HepG2 (cell line): Measurements from ENCODE around the gene TPGS1. TPM values are rescaled to one million over a fixed set of nuclear protein-coding genes. Genes with fewer than 3 reads are reported as not detected.
A peak's percentile ranks its signal among the peaks of the same experiment; 100 is the strongest.

Source experiments
- ATAC-seq: fragments of 200-7000 bp; cut with Tn5 transposase; 3 replicates; pipeline ENCODE4 v1.9.1; 2020; ENCODE audit warnings: mild to moderate bottlenecking, moderate library complexity
- BruUV-seq: library from RNA; stranded (reverse); fragments of 400-500 nt; replicated peaks from 2 replicates; lab custom pipeline; 2021; lab: Mats Ljungman, UMichigan
- CTCF ChIA-PET: fragments of 300-600 bp; formaldehyde crosslinking; extraction: SDS; loops from one replicate; lab custom pipeline; 2021; ENCODE audit warnings: low total read pairs, inconsistent platforms, low intra/inter-chr PET ratio; lab: Yijun Ruan, JAX
- POLR2A ChIA-PET: fragments of 350-600 bp; sonication (Branson Sonifier 250); formaldehyde crosslinking; loops from one replicate; lab custom pipeline; 2020; ENCODE audit warnings: antibody characterized with exemption, inconsistent platforms; lab: Yijun Ruan, JAX
- DNase-seq: peaks from one replicate; pipeline ENCODE4 v3.0.0-alpha.2; 2015; ENCODE audit warnings: low spot score
- FAIRE-seq: peaks from 3 replicates; lab custom pipeline; 2011; peaks lifted over from hg19 to GRCh38; lab: Jason Lieb, UNC
- H2AFZ ChIP-seq: one replicate; pipeline ENCODE4 v1.6.1; 2011; ENCODE audit warnings: low read length, inconsistent platforms
- H3K27ac ChIP-seq: fragments of 300-600 bp; 3 replicates; pipeline ENCODE4 v1.8.0; 2011; ENCODE audit warnings: mixed run types, mild to moderate bottlenecking, mixed read lengths, low read length, inconsistent platforms; ENCODE audit not compliant: insufficient read depth; ENCODE audit errors: extremely low read length
- H3K27me3 ChIP-seq, 2 experiments: fragments of 200-600 bp in 1 of 2; 2 replicates in 1 of 2; 3 replicates in 1 of 2; pipeline versions ENCODE4 v1.6.0 to v1.8.0; 2011; ENCODE audit warnings: low read length in 2 of 2, mild to moderate bottlenecking in 2 of 2, moderate library complexity in 2 of 2, inconsistent platforms in 1 of 2; ENCODE audit not compliant: insufficient read depth in 2 of 2, control insufficient read depth in 1 of 2
- H3K36me3 ChIP-seq, 2 experiments: fragments of 200-600 bp in 1 of 2; replicated peaks in 1 of 2; 2 replicates in 1 of 2; 3 replicates in 1 of 2; pipeline versions ENCODE4 v1.5.1 to v1.8.0; 2011; ENCODE audit warnings: low read length in 2 of 2, inconsistent platforms in 1 of 2; ENCODE audit not compliant: insufficient read depth in 2 of 2, control insufficient read depth in 1 of 2
- H3K4me1 ChIP-seq: 2 replicates; pipeline ENCODE4 v1.5.1; 2012; ENCODE audit warnings: low read length, inconsistent platforms; ENCODE audit not compliant: insufficient read depth
- H3K4me2 ChIP-seq: 2 replicates; pipeline ENCODE4 v1.6.0; 2011; ENCODE audit warnings: low read depth, low read length, inconsistent platforms
- H3K4me3 ChIP-seq, 3 experiments: fragments of 200-600 bp in 1 of 3; sonication (generic), shearing (Covaris generic) in 1 of 3; replicated peaks in 1 of 3; 2 replicates each; pipeline ENCODE4 v1.5.1; 2011 to 2016; ENCODE audit warnings: low read length in 3 of 3, inconsistent platforms in 2 of 3, low read depth in 2 of 3, mild to moderate bottlenecking in 2 of 3, control low read depth in 1 of 3, mixed read lengths in 1 of 3; ENCODE audit not compliant: insufficient read depth in 1 of 3
- H3K79me2 ChIP-seq: one replicate; pipeline ENCODE4 v1.6.1; 2011; ENCODE audit warnings: low read length, inconsistent platforms; ENCODE audit not compliant: insufficient read depth
- H3K9ac ChIP-seq: 2 replicates; pipeline ENCODE4 v1.6.0; 2011; ENCODE audit warnings: mild to moderate bottlenecking, low read depth, low read length, inconsistent platforms; ENCODE audit not compliant: insufficient read depth
- H3K9me3 ChIP-seq: 2 replicates; pipeline ENCODE4 v1.5.1; 2012; ENCODE audit warnings: mild to moderate bottlenecking, low read length
- H4K20me1 ChIP-seq: 2 replicates; pipeline ENCODE4 v1.6.0; 2011; ENCODE audit warnings: inconsistent platforms, mild to moderate bottlenecking, low read length, moderate library complexity; ENCODE audit not compliant: insufficient read depth
- CBX2 ChIP-seq, 2 experiments: fragments of 200-600 bp in 1 of 2; sonication (generic); formaldehyde crosslinking in 1 of 2; IDR thresholded peaks; 2 replicates each; pipeline versions ENCODE4 v1.7.0 to v1.8.1; 2018 to 2022; ENCODE audit warnings: low read depth in 2 of 2, low read length in 1 of 2, mild to moderate bottlenecking in 1 of 2, missing genetic modification reagents in 1 of 2
- ETV5 ChIP-seq: IDR thresholded peaks from 2 replicates; pipeline ENCODE4 v1.6.1; 2018; ENCODE audit warnings: missing biosample characterization, missing genetic modification reagents, inconsistent platforms, borderline replicate concordance
- HDAC2 ChIP-seq: sonication (generic); formaldehyde crosslinking; IDR thresholded peaks from 2 replicates; pipeline ENCODE4 v1.4.0; 2020; ENCODE audit warnings: missing genetic modification reagents
- HNRNPUL1 ChIP-seq: fragments of 200-400 bp; formaldehyde crosslinking; IDR thresholded peaks from 2 replicates; pipeline ENCODE4 v1.6.1; 2017; ENCODE audit warnings: low read depth, mild to moderate bottlenecking, low read length, moderate library complexity
- JUNB ChIP-seq: sonication (generic); formaldehyde crosslinking; IDR thresholded peaks from 2 replicates; pipeline ENCODE4 v1.8.0; 2022; ENCODE audit warnings: missing genetic modification reagents, mild to moderate bottlenecking, borderline replicate concordance
- POLR2G ChIP-seq: fragments of 200-400 bp; formaldehyde crosslinking; IDR thresholded peaks from 2 replicates; pipeline ENCODE4 v1.6.1; 2018; ENCODE audit warnings: mild to moderate bottlenecking, low read depth, low read length, moderate library complexity
- ZNF207 ChIP-seq: fragments of 450-650 bp; IDR thresholded peaks from 2 replicates; pipeline ENCODE4 v1.6.1; 2016; ENCODE audit warnings: antibody characterized with exemption, borderline replicate concordance
- ZNF564 ChIP-seq: sonication (generic); formaldehyde crosslinking; IDR thresholded peaks from 2 replicates; pipeline ENCODE4 v1.8.1; 2023; ENCODE audit warnings: mild to moderate bottlenecking, missing genetic modification reagents
- ZNF879 ChIP-seq: sonication (generic); formaldehyde crosslinking; IDR thresholded peaks from 2 replicates; pipeline ENCODE4 v1.8.1; 2023; ENCODE audit warnings: missing genetic modification reagents
- WGBS: methylation state at CpG from one replicate; pipeline ENCODE4 v1.1.6; 2017; ENCODE audit warnings: low lambda C conversion rate; 5-methylcytosine and 5-hydroxymethylcytosine counted together
- in situ Hi-C: cut with HindIII; loops from 2 replicates; pipeline ENCODE4 v1.10.0; 2017; ENCODE audit warnings: low pct_unique_long_range_greater_than_20kb; ENCODE audit not compliant: extremely low pct_ligation_motif_present
- intact Hi-C: fragments of 100-400 bp; cut with micrococcal nuclease; formaldehyde crosslinking; loops from one replicate; pipeline ENCODE4 v1.10.0; 2022; ENCODE audit not compliant: unreplicated experiment
- polyA plus RNA-seq, 8 experiments: library from polyadenylated mRNA; depleted of rRNA in 3 of 8; stranded (reverse) in 7 of 8; unstranded in 1 of 8; fragments of >200 nt; fragmentation: Illumina TruSeq in 4 of 8; extraction: Trizol in 4 of 8; gene quantifications; 2 replicates each; pipeline versions ENCODE4 v1.2.1 to v1.2.3, GENCODE V29; 2011 to 2016; ENCODE audit warnings: low read depth in 4 of 8, missing spikeins in 1 of 8, mixed read lengths in 1 of 8; ENCODE audit not compliant: insufficient read depth in 1 of 8
- total RNA-seq, 5 experiments: library from RNA; depleted of rRNA; stranded (reverse); fragments of >200 nt; fragmentation: Illumina TruSeq; extraction: Trizol; gene quantifications; 2 replicates each; pipeline ENCODE4 v1.2.3, GENCODE V29; 2016; ENCODE audit warnings: low read depth in 1 of 5
- TF ChIP-seq, protein P1 (sequence below): sonication (generic); formaldehyde crosslinking; IDR thresholded peaks from 2 replicates; pipeline ENCODE4 v1.4.0; 2020; ENCODE audit warnings: mild to moderate bottlenecking, missing genetic modification reagents
- TF ChIP-seq, protein P2 (sequence below): sonication (generic); formaldehyde crosslinking; IDR thresholded peaks from 2 replicates; pipeline ENCODE4 v1.5.1; 2020; ENCODE audit warnings: missing genetic modification reagents, mild to moderate bottlenecking, borderline replicate concordance
- TF ChIP-seq, protein P3 (sequence below): sonication (generic); formaldehyde crosslinking; IDR thresholded peaks from 2 replicates; pipeline ENCODE4 v1.5.1; 2020; ENCODE audit warnings: mild to moderate bottlenecking, missing genetic modification reagents, moderate library complexity
- TF ChIP-seq, protein P4 (sequence below): IDR thresholded peaks from 2 replicates; pipeline ENCODE4 v1.6.1; 2016; ENCODE audit warnings: missing compliant biosample characterization, missing genetic modification reagents, borderline replicate concordance
- TF ChIP-seq, protein P5 (sequence below): fragments of 450-650 bp; IDR thresholded peaks from 2 replicates; pipeline ENCODE4 v1.6.1; 2016

Gene TPGS1
- total and polyA plus RNA-seq, 2 of the 13 experiments (the other 11 are each of a cell fraction or from before 2014, with no cell fraction given), result 1.1 to 6.2 TPM

DNA sequence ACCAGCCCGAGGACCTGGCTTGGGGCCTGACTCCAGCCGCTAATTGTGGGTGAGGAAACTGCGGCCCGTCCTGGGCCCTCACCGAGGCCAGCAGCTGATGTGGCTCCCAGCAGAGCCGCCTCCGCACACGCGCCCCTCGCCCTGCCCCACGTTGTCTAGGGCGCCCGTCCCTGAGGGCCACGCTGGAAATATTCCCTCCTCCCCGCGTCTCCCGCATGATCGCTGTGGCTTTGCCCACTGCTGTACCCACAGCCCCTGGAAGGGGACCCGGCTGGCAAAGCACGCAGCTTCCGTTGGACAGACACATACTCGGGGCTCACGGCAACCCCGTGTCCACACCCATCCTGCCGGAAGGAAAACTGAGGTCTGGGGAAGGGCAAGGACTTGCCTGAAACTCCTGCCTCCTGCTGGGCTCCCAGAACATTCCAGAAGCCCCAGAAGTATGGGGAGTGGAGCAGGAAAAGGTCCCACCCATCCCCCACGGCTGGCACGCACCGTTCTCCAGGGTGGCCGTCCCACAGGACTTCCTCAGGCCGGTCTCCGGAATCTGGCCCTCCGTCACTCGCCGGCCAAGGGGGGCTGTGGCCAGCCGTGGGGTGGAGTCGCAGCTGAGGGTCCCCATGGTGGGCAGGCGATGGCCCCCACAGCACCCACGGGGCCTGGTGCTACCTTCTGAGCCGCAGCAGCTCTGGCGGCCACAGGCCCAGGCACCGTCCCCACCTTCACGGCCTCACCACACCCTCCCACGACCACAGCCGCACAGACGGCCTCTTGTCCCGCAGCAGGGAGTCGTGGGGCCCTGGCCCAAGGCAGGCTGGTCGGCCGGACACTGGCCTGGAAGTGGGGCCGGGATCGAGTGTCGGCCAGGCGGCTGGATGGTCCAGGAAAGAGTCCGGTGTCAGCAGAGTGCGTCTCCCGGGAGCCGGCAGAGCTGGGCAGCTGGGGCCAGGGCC, 32.9 kb upstream of the TPGS1 start (continued):
- TF ChIP-seq, protein P1, sequence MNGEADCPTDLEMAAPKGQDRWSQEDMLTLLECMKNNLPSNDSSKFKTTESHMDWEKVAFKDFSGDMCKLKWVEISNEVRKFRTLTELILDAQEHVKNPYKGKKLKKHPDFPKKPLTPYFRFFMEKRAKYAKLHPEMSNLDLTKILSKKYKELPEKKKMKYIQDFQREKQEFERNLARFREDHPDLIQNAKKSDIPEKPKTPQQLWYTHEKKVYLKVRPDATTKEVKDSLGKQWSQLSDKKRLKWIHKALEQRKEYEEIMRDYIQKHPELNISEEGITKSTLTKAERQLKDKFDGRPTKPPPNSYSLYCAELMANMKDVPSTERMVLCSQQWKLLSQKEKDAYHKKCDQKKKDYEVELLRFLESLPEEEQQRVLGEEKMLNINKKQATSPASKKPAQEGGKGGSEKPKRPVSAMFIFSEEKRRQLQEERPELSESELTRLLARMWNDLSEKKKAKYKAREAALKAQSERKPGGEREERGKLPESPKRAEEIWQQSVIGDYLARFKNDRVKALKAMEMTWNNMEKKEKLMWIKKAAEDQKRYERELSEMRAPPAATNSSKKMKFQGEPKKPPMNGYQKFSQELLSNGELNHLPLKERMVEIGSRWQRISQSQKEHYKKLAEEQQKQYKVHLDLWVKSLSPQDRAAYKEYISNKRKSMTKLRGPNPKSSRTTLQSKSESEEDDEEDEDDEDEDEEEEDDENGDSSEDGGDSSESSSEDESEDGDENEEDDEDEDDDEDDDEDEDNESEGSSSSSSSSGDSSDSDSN (CRISPR knock-in tag), result peak; percentile 47; the same call in 1 of the 2 replicates
- TF ChIP-seq, protein P2, sequence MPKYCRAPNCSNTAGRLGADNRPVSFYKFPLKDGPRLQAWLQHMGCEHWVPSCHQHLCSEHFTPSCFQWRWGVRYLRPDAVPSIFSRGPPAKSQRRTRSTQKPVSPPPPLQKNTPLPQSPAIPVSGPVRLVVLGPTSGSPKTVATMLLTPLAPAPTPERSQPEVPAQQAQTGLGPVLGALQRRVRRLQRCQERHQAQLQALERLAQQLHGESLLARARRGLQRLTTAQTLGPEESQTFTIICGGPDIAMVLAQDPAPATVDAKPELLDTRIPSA (CRISPR knock-in tag), result 0 out of 2 replicates have a peak, but pooled peaks have one; percentile 27
- TF ChIP-seq, protein P3, sequence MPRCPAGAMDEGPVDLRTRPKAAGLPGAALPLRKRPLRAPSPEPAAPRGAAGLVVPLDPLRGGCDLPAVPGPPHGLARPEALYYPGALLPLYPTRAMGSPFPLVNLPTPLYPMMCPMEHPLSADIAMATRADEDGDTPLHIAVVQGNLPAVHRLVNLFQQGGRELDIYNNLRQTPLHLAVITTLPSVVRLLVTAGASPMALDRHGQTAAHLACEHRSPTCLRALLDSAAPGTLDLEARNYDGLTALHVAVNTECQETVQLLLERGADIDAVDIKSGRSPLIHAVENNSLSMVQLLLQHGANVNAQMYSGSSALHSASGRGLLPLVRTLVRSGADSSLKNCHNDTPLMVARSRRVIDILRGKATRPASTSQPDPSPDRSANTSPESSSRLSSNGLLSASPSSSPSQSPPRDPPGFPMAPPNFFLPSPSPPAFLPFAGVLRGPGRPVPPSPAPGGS (CRISPR knock-in tag), result 0 out of 2 replicates have a peak, but pooled peaks have one; percentile 38

DNA sequence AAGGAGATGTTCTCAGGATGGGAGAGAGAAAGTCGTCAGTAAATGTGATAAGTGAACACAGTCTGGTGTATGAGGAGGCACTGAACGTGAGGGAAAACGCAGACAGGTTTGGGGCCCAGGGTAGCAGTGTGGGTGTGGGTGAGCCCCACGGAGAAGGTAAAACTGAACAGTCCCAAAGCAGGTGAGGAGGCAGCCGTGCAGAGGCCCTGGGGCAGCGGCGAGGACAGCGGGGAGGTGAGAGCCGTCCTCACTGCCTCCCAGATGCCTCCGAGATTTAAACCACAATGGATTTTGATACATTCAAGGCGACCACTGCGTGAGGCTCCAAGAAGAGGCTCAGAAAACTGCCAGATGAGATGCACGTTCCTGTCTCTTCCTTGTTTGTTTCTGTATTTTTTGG, 31.9 kb upstream of the TPGS1 start:
- Histone ChIP-seq H3K36me3 (no peaks in the 10 kb centered on the region), H2AFZ (no peak overlapping the region), H4K20me1 (no peaks in the 10 kb centered on the region), H3K9ac (no peak overlapping the region), H3K4me3 (no peak overlapping the region), H3K4me1 (no peaks in the 10 kb centered on the region), H3K79me2 (no peaks in the 10 kb centered on the region), H3K27ac (no peak overlapping the region), H3K4me2 (no peak overlapping the region), H3K9me3 (no peaks in the 10 kb centered on the region), H3K27me3 (peaks cover 5 to 31% of the 10 kb centered on the region in 2 experiments; a peak in 4 of 5 replicates)
- ATAC-seq (no peak), DNase-seq (no peak), FAIRE-seq (no peak)
- in situ Hi-C loops, result no loop called here
- BruUV-seq, result no TSS peak
- CTCF ChIA-PET, result no interaction called here
- 50% methylated on average over 13 of the region's 13 CpGs for WGBS
- POLR2A ChIA-PET, result no interaction called here
- intact Hi-C loops, result no loop called here
- TF ChIP-seq ZNF879 (no peak), ZNF207 (no peak), ZNF564 (no peak), CBX2 (IDR thresholded peaks at IDR 0.05; ENCODE audit: low read depth, low read length) (no peak), CBX2 (CRISPR knock-in tag; IDR thresholded peaks at IDR 0.05; ENCODE audit: low read depth) (no peak), JUNB (CRISPR knock-in tag) (no peak), HNRNPUL1 (no peak), POLR2G (no peak), HDAC2 (no peak), ETV5 (no peak)
- TF ChIP-seq, protein P4, sequence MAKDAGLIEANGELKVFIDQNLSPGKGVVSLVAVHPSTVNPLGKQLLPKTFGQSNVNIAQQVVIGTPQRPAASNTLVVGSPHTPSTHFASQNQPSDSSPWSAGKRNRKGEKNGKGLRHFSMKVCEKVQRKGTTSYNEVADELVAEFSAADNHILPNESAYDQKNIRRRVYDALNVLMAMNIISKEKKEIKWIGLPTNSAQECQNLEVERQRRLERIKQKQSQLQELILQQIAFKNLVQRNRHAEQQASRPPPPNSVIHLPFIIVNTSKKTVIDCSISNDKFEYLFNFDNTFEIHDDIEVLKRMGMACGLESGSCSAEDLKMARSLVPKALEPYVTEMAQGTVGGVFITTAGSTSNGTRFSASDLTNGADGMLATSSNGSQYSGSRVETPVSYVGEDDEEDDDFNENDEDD (CRISPR knock-in tag), result no peak
- TF ChIP-seq, protein P5, sequence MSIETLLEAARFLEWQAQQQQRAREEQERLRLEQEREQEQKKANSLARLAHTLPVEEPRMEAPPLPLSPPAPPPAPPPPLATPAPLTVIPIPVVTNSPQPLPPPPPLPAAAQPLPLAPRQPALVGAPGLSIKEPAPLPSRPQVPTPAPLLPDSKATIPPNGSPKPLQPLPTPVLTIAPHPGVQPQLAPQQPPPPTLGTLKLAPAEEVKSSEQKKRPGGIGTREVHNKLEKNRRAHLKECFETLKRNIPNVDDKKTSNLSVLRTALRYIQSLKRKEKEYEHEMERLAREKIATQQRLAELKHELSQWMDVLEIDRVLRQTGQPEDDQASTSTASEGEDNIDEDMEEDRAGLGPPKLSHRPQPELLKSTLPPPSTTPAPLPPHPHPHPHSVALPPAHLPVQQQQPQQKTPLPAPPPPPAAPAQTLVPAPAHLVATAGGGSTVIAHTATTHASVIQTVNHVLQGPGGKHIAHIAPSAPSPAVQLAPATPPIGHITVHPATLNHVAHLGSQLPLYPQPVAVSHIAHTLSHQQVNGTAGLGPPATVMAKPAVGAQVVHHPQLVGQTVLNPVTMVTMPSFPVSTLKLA, result no peak
